ENCODE data around the gene PROK1.

- no peak for TF ChIP-seq CTCF (IDR thresholded peaks at IDR 0.05 in 2 of 3, conservative IDR thresholded peaks at IDR 0.05 in 1 of 3; ENCODE audit: borderline replicate concordance in 1 of 3, insufficient read depth in 1 of 3, low read depth in 2 of 3, low read length in 2 of 3)
- no peak for TF ChIP-seq EZH2 (IDR thresholded peaks at IDR 0.05)
- TF ChIP-seq SIN3A (IDR thresholded peaks at IDR 0.05; ENCODE audit: low read depth), result no peak
- no peak for TF ChIP-seq POLR2AphosphoS5 (IDR thresholded peaks at IDR 0.05; ENCODE audit: low read depth, low read length)
- no peak for TF ChIP-seq EGR1 (IDR thresholded peaks at IDR 0.05; ENCODE audit: low read depth)
- no peak for TF ChIP-seq EZH2phosphoT487 (IDR thresholded peaks at IDR 0.05; ENCODE audit: borderline replicate concordance)
- no peak for TF ChIP-seq YY1 (IDR thresholded peaks at IDR 0.05; ENCODE audit: extremely low read depth, insufficient replicate concordance, low read depth, low read length)
- TF ChIP-seq CEBPB (IDR thresholded peaks at IDR 0.05; ENCODE audit: low read depth), result no peak
- TF ChIP-seq RAD21 (IDR thresholded peaks at IDR 0.05; ENCODE audit: low read depth), result no peak
Measured at GRCh38 chr1:110443451-110443850, 7.5 kb upstream of the PROK1 start.

Measured in HCT116 (cell line).